ENCODE results near the gene GABRB2. TPM values are rescaled to one million over a fixed set of nuclear protein-coding genes. Genes with fewer than 3 reads are reported as not detected.

Gene GABRB2
- total RNA-seq, 1 donor from 2014 or later, result not detected

DNA sequence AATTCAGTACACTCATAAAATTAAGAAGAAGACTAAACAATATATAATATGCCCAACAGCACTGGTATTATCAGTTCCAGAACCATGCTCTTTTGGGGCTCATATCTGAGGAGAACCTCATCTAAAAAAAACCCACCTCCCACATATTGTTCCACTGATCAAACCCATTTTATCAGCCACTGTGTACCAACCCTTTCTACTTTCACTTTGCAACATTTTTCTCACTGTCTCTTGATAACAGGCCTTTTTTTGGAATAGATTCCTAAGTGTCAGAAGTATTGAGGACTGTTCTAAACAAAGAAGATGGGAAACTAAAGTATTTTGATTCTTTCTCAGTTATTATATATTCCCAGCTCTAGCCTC lies 173.2 kb downstream of the GABRB2 start:
- FAIRE-seq (no peak), DNase-seq (ENCODE audit: low read depth) (no peak)
- no peaks in the 10 kb centered on the region for H3K27me3 ChIP-seq (ENCODE audit: control insufficient read depth, insufficient read depth, low read length)
- H3K4me3 ChIP-seq (ENCODE audit: low read depth, low read length), result no peak overlapping the region
- no peaks in the 10 kb centered on the region for H3K36me3 ChIP-seq (ENCODE audit: control insufficient read depth, insufficient read depth, low read length)
- TF ChIP-seq, protein P1, sequence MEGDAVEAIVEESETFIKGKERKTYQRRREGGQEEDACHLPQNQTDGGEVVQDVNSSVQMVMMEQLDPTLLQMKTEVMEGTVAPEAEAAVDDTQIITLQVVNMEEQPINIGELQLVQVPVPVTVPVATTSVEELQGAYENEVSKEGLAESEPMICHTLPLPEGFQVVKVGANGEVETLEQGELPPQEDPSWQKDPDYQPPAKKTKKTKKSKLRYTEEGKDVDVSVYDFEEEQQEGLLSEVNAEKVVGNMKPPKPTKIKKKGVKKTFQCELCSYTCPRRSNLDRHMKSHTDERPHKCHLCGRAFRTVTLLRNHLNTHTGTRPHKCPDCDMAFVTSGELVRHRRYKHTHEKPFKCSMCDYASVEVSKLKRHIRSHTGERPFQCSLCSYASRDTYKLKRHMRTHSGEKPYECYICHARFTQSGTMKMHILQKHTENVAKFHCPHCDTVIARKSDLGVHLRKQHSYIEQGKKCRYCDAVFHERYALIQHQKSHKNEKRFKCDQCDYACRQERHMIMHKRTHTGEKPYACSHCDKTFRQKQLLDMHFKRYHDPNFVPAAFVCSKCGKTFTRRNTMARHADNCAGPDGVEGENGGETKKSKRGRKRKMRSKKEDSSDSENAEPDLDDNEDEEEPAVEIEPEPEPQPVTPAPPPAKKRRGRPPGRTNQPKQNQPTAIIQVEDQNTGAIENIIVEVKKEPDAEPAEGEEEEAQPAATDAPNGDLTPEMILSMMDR (IDR thresholded peaks at IDR 0.05; ENCODE audit: insufficient read depth, low read length, severe bottlenecking), result no peak

DNA sequence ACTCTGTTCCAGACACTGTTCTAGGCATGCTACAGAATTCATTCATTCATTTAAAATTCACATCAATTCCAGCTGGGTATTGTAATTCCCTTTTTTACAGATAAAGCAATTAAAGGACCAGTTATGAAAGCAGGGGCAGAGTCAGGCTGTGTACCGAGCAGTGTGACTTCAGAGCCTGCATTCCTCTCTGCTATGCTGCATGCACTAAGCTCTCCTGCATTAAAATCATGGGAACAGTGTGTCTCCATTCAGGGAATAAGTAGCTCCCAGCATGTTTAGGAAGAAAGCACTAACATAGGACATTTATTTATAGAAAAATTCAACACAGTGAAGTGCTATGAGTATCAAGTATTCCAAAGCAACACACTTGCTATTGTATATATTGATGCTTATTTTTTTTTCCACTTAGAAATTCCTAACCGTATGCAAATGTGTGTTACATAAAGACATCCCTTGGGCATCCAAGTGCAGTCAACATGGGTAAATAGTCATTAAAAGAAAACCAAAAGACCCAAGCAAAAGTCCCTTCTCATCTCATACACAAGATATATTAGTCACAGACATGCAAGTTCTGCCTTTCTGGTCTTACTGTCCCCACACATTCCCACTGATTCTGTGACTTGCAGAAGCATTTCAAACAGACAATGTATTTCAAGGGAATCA lies 173.7 kb downstream of the GABRB2 start:
- DNase-seq (ENCODE audit: low read depth) (no peak), FAIRE-seq (no peak)
- no peak overlapping the region for H3K4me3 ChIP-seq (ENCODE audit: low read depth, low read length)
- TF ChIP-seq, protein P1 (IDR thresholded peaks at IDR 0.05; ENCODE audit: insufficient read depth, low read length, severe bottlenecking), result no peak
- H3K27me3 ChIP-seq (ENCODE audit: control insufficient read depth, insufficient read depth, low read length), result no peaks in the 10 kb centered on the region
- no peaks in the 10 kb centered on the region for H3K36me3 ChIP-seq (ENCODE audit: control insufficient read depth, insufficient read depth, low read length)

DNA sequence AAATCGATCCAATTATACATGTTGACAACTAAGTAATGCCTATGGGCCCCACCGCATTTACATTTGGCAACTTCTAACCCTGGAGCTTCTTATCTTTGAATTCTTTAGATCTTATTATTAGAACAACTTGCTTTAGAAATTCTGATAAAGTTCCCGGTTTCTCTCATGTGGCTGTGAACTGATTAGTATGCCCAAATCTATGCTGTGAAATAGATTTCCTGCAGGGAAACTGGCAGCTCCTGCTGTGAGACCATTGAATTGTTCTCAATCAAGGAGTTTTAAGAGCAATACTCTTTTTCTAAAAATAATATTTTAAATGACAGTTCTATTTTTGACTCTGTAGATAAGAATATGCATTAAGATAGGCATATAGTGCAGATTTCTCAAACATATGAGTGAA lies 177.5 kb downstream of the GABRB2 start:
- no peaks in the 10 kb centered on the region for H3K36me3 ChIP-seq (ENCODE audit: control insufficient read depth, insufficient read depth, low read length)
- no peak for FAIRE-seq
- H3K4me3 ChIP-seq (ENCODE audit: low read depth, low read length), result no peak overlapping the region
- no peak for DNase-seq (ENCODE audit: low read depth)
- TF ChIP-seq, protein P1 (IDR thresholded peaks at IDR 0.05; ENCODE audit: insufficient read depth, low read length, severe bottlenecking), result no peak
- H3K27me3 ChIP-seq (ENCODE audit: control insufficient read depth, insufficient read depth, low read length), result no peaks in the 10 kb centered on the region

DNA sequence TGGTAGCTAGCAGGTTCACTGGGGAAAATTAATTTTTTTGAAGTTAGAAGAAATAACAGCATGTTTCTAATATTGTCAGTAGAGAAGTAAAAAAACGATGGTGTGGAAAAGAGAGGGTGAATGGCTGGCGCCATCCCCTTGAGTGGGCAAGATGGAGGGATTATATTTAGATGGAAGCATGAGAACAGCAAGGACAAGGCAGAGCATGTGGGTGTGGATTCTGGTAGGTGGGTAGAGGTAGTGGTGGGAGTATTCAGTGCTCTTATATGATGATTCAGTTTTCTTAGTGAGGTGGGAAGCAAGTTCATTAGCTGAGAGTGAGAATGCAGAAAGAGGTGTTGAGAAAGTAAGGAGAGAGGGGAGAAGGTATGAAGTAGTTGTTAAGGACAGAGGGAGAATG lies 188.1 kb downstream of the GABRB2 start:
- H3K27me3 ChIP-seq (ENCODE audit: control insufficient read depth, insufficient read depth, low read length), result no peaks in the 10 kb centered on the region
- TF ChIP-seq, protein P1 (IDR thresholded peaks at IDR 0.05; ENCODE audit: insufficient read depth, low read length, severe bottlenecking), result no peak
- H3K36me3 ChIP-seq (ENCODE audit: control insufficient read depth, insufficient read depth, low read length), result no peaks in the 10 kb centered on the region
- DNase-seq (ENCODE audit: low read depth) (no peak), FAIRE-seq (no peak)
- no peak overlapping the region for H3K4me3 ChIP-seq (ENCODE audit: low read depth, low read length)

DNA sequence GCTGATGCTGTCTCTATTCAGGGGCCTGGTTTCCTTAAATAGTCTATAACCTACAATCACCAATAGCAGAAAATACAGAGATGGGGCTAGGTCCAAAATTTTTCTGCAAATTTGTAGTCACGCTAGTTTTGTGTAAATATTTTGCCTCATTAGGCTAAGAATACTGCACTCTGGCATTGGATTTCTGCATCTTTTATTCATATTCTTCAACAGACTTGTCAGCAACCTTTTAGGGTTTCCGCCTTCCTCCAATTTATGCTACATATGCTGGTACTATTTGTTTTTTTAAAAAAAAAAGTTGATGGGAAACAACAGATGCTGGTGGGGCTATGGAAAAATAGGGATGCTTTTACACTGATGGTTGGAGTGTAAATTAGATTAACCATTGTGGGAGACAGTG lies 202.3 kb downstream of the GABRB2 start:
- Histone ChIP-seq H3K27me3 (ENCODE audit: control insufficient read depth, insufficient read depth, low read length) (no peaks in the 10 kb centered on the region), H3K36me3 (ENCODE audit: control insufficient read depth, insufficient read depth, low read length) (no peaks in the 10 kb centered on the region), H3K4me3 (ENCODE audit: low read depth, low read length) (no peak overlapping the region)
- DNase-seq (ENCODE audit: low read depth) (no peak), FAIRE-seq (no peak)
- TF ChIP-seq, protein P1 (IDR thresholded peaks at IDR 0.05; ENCODE audit: insufficient read depth, low read length, severe bottlenecking), result no peak

DNA sequence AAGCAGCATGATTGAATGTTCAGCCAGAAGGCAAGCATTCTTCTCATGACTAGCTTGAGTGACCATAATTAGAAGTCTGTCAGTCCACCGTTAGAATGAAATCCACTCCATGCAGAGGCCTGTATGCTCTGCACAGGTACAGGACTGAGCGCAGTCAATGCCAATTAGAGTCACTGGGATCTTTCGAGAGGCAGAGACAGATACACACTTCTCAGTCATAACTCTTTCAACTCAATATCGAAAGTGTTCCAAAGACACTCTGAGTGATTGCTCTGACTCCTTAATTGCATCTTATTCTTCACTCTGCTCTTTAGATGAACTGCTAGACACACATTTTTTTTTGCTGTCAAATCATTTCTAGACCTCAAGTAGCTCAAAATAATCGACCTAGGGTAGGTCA lies 203.6 kb downstream of the GABRB2 start:
- H3K4me3 ChIP-seq (ENCODE audit: low read depth, low read length), result no peak overlapping the region
- no peaks in the 10 kb centered on the region for H3K27me3 ChIP-seq (ENCODE audit: control insufficient read depth, insufficient read depth, low read length)
- TF ChIP-seq, protein P1 (IDR thresholded peaks at IDR 0.05; ENCODE audit: insufficient read depth, low read length, severe bottlenecking), result no peak
- DNase-seq (ENCODE audit: low read depth) (no peak), FAIRE-seq (no peak)
- no peaks in the 10 kb centered on the region for H3K36me3 ChIP-seq (ENCODE audit: control insufficient read depth, insufficient read depth, low read length)

Measured in bronchial epithelial cell (primary cell).